ENCODE measurements around the gene LGALS4. TPM values are rescaled to one million over a fixed set of nuclear protein-coding genes. Genes with fewer than 3 reads are reported as not detected.

LGALS4 gene
- polyA plus RNA-seq, 1 of the 3 experiments (the other 2 are of a cell fraction): 0.21 TPM

- Histone ChIP-seq H3K79me2 (ENCODE audit: insufficient read depth) (peaks cover 31% of the 10 kb centered on the region), H3K4me3 (ENCODE audit: low read depth in 2 of 2, low read length in 1 of 2) (peak overlapping the region; percentile 64 to 87), H3K36me3 (replicated peaks in 1 of 2; ENCODE audit: control insufficient read depth in 1 of 2, insufficient read depth in 2 of 2, low read length in 1 of 2) (peaks cover 11 to 17% of the 10 kb centered on the region in 2 experiments), H3K9me2 (no peaks in the 10 kb centered on the region), H3K9me3 (no peaks in the 10 kb centered on the region), H3K9ac (peak overlapping the region; percentile 97), H3F3A (replicated peaks; ENCODE audit: insufficient read depth) (peaks cover 20% of the 10 kb centered on the region), H3K27me3 (ENCODE audit: insufficient read depth) (no peaks in the 10 kb centered on the region), H2AFZ (ENCODE audit: low read depth) (no peak overlapping the region), H3K27ac (ENCODE audit: low read depth in 2 of 2, low read length in 1 of 2) (peak overlapping the region; percentile 95 to 97), H3K4me2 (peak overlapping the region; percentile 98), H3K4me1 (ENCODE audit: control insufficient read depth in 1 of 2, insufficient read depth in 2 of 2, low read depth in 1 of 2, low read length in 1 of 2) (peaks cover 18 to 30% of the 10 kb centered on the region in 2 experiments; a peak in 1 of 4 replicates), H4K20me1 (ENCODE audit: insufficient read depth) (peaks cover 24% of the 10 kb centered on the region)
- ChIA-PET CTCF (interaction anchor here (1.1 to 3.3 kb wide), 5 partner anchors 18 to 449 kb away, joined by 3 to 15 read pairs (median 5); partner anchors contain the start of genes FAM98C, MRPS12 and SARS2), POLR2A (interaction anchor here (0.6 to 1.9 kb wide), 3 partner anchors 9 to 214 kb away, joined by 3 to 10 read pairs (median 3); no protein-coding TSS in a partner anchor)
- WGBS (ENCODE audit: low lambda C conversion rate): 7% methylated on average over 18 of the region's 67 CpGs
- TF ChIP-seq RFX5 (IDR thresholded peaks at IDR 0.05; ENCODE audit: low read length) (no peak), NRF1 (IDR thresholded peaks at IDR 0.05; ENCODE audit: low read depth, low read length) (peak; percentile 49), GABPA (IDR thresholded peaks at IDR 0.05; ENCODE audit: low read depth) (no peak), MXI1 (IDR thresholded peaks at IDR 0.05; ENCODE audit: low read depth, low read length) (peak; percentile 98), CHD2 (IDR thresholded peaks at IDR 0.05; ENCODE audit: low read length, partially characterized antibody) (peak; percentile 93), RAD21 (IDR thresholded peaks at IDR 0.05; ENCODE audit: low read length) (no peak), EP300 (IDR thresholded peaks at IDR 0.05; ENCODE audit: borderline replicate concordance in 1 of 2, low read depth in 1 of 2, low read length in 1 of 2) (peak in 1 of 2 experiments; percentile 33; a peak in 1 of 4 replicates), RXRA (IDR thresholded peaks at IDR 0.05; ENCODE audit: borderline replicate concordance, low read depth) (no peak), EZH2phosphoT487 (IDR thresholded peaks at IDR 0.05; ENCODE audit: borderline replicate concordance, low read depth) (no peak), REST (IDR thresholded peaks at IDR 0.05; ENCODE audit: low read depth, low read length) (peak; percentile 50; the same call in 1 of the 2 replicates), SIN3A (IDR thresholded peaks at IDR 0.05; ENCODE audit: borderline replicate concordance, low read depth, low read length) (peak; percentile 82), POLR2AphosphoS5 (IDR thresholded peaks at IDR 0.05; ENCODE audit: low read depth, low read length) (peak; percentile 36), TAF1 (IDR thresholded peaks at IDR 0.05; ENCODE audit: borderline replicate concordance, low read depth, low read length) (no peak; the same call in 1 of the 2 replicates), TEAD4 (IDR thresholded peaks at IDR 0.05; ENCODE audit: borderline replicate concordance, insufficient read depth) (peak; percentile 58; the same call in 1 of the 2 replicates)
- TF ChIP-seq, protein P1, sequence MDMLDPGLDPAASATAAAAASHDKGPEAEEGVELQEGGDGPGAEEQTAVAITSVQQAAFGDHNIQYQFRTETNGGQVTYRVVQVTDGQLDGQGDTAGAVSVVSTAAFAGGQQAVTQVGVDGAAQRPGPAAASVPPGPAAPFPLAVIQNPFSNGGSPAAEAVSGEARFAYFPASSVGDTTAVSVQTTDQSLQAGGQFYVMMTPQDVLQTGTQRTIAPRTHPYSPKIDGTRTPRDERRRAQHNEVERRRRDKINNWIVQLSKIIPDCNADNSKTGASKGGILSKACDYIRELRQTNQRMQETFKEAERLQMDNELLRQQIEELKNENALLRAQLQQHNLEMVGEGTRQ (IDR thresholded peaks at IDR 0.05; ENCODE audit: borderline replicate concordance, low read depth, low read length): peak; percentile 69; the same call in 1 of the 2 replicates
- TF ChIP-seq, protein P2, sequence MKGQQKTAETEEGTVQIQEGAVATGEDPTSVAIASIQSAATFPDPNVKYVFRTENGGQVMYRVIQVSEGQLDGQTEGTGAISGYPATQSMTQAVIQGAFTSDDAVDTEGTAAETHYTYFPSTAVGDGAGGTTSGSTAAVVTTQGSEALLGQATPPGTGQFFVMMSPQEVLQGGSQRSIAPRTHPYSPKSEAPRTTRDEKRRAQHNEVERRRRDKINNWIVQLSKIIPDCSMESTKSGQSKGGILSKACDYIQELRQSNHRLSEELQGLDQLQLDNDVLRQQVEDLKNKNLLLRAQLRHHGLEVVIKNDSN (IDR thresholded peaks at IDR 0.05; ENCODE audit: borderline replicate concordance, low read depth): peak; percentile 90
- TF ChIP-seq, protein P3, sequence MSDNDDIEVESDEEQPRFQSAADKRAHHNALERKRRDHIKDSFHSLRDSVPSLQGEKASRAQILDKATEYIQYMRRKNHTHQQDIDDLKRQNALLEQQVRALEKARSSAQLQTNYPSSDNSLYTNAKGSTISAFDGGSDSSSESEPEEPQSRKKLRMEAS (IDR thresholded peaks at IDR 0.05; ENCODE audit: low read depth): peak; percentile 98
- TF ChIP-seq, protein P4, sequence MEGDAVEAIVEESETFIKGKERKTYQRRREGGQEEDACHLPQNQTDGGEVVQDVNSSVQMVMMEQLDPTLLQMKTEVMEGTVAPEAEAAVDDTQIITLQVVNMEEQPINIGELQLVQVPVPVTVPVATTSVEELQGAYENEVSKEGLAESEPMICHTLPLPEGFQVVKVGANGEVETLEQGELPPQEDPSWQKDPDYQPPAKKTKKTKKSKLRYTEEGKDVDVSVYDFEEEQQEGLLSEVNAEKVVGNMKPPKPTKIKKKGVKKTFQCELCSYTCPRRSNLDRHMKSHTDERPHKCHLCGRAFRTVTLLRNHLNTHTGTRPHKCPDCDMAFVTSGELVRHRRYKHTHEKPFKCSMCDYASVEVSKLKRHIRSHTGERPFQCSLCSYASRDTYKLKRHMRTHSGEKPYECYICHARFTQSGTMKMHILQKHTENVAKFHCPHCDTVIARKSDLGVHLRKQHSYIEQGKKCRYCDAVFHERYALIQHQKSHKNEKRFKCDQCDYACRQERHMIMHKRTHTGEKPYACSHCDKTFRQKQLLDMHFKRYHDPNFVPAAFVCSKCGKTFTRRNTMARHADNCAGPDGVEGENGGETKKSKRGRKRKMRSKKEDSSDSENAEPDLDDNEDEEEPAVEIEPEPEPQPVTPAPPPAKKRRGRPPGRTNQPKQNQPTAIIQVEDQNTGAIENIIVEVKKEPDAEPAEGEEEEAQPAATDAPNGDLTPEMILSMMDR (IDR thresholded peaks at IDR 0.05): no peak
- DNase-seq: peak; percentile 95
Observed at GRCh38 chr19:38851622-38852230, 39.0 kb upstream of the LGALS4 start.
